Measurements from ENCODE around the gene PPME1.

PPME1 gene

DNA sequence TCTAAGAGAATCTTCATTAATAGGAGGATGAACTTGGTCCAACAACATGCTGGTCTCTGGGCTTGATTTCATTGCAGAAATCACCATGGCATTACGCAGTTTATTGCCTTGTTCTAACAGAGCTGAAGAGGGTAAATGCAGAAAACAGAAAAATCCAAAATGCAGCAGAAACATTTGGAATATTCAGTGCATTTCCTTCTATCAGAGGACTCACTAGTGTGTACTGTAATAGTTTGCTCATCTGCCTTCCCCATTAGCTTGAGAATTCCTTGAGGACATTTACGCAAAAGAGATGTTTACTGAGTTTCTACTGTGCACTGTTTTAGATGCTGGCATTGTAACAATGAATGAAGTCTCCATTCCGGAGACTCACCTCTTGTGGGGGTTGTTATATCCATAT, 37.7 kb upstream of the PPME1 start:
- TF ChIP-seq FOXP2 (optimal IDR thresholded peaks at IDR 0.05; ENCODE audit: borderline replicate concordance, extremely low read depth, extremely low read length, insufficient read depth) (no peak), SIN3A (IDR thresholded peaks at IDR 0.05; ENCODE audit: borderline replicate concordance, insufficient read depth, low read length) (no peak), POLR2AphosphoS5 (IDR thresholded peaks at IDR 0.05; ENCODE audit: low read depth, low read length) (no peak), TAF1 (IDR thresholded peaks at IDR 0.05; ENCODE audit: borderline replicate concordance, insufficient read depth, low read length) (no peak)
- TF ChIP-seq, protein P1, sequence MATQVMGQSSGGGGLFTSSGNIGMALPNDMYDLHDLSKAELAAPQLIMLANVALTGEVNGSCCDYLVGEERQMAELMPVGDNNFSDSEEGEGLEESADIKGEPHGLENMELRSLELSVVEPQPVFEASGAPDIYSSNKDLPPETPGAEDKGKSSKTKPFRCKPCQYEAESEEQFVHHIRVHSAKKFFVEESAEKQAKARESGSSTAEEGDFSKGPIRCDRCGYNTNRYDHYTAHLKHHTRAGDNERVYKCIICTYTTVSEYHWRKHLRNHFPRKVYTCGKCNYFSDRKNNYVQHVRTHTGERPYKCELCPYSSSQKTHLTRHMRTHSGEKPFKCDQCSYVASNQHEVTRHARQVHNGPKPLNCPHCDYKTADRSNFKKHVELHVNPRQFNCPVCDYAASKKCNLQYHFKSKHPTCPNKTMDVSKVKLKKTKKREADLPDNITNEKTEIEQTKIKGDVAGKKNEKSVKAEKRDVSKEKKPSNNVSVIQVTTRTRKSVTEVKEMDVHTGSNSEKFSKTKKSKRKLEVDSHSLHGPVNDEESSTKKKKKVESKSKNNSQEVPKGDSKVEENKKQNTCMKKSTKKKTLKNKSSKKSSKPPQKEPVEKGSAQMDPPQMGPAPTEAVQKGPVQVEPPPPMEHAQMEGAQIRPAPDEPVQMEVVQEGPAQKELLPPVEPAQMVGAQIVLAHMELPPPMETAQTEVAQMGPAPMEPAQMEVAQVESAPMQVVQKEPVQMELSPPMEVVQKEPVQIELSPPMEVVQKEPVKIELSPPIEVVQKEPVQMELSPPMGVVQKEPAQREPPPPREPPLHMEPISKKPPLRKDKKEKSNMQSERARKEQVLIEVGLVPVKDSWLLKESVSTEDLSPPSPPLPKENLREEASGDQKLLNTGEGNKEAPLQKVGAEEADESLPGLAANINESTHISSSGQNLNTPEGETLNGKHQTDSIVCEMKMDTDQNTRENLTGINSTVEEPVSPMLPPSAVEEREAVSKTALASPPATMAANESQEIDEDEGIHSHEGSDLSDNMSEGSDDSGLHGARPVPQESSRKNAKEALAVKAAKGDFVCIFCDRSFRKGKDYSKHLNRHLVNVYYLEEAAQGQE (IDR thresholded peaks at IDR 0.05; ENCODE audit: insufficient read depth in 1 of 2, low read depth in 2 of 2, low read length in 2 of 2) = no peak

DNA sequence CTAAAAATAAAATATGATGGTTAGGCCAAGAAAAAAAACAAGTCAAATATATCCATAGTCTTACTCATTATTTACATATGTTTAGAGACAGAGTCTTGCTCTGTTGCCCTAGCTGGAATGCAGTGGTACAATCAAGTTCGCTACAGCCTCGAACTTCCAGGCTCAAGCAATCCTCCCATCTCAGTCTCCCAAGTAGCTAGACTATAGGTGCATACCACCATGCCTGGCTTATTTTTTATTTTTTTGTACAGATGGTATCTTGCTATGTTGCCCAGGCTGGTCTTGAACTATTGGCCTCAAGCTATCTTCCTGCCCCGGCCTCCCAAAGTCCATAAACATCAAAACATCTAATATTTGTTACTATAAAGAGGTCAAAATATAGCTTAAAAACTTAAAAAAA, 36.4 kb upstream of the PPME1 start:
- no peak for TF ChIP-seq TAF1 (IDR thresholded peaks at IDR 0.05; ENCODE audit: borderline replicate concordance, insufficient read depth, low read length)
- TF ChIP-seq, protein P1 (IDR thresholded peaks at IDR 0.05; ENCODE audit: insufficient read depth in 1 of 2, low read depth in 2 of 2, low read length in 2 of 2) = no peak
- no peak for TF ChIP-seq POLR2AphosphoS5 (IDR thresholded peaks at IDR 0.05; ENCODE audit: low read depth, low read length)
- TF ChIP-seq SIN3A (IDR thresholded peaks at IDR 0.05; ENCODE audit: borderline replicate concordance, insufficient read depth, low read length) = no peak
- TF ChIP-seq FOXP2 (optimal IDR thresholded peaks at IDR 0.05; ENCODE audit: borderline replicate concordance, extremely low read depth, extremely low read length, insufficient read depth) = no peak

DNA sequence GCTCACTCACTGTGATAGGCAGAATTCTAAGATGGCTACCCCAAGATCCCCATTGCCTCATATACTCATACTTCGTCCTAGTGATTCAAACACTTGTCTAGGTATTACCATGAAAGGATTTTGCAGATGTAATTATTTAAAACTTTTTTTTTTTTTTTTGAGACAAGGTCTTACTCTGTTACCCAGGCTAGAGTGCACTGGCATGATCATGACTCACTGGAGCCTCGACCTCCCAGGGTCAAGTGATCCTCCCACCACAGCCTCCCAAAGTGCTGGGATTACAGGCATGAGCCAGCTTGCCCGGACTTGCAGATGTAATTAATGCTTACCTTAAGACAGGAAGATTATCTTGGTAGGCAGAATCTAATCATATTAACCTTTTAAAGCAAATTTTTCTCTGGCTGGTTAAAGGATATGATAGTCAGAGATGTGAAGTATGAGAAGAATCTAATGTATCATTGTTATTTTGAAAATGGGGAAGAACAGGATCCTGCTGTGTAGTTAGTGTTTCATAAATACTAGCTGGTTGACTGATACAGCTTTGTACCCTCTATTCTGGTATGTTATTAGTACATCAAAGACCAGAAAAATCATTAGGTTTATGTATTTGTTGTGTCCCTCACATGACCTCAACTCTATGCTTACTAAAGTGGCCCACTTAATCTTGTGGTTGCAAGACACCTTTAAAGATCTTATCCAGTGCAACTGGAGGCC, 35.8 kb upstream of the PPME1 start:
- TF ChIP-seq SIN3A (IDR thresholded peaks at IDR 0.05; ENCODE audit: borderline replicate concordance, insufficient read depth, low read length) = no peak
- TF ChIP-seq, protein P1 (IDR thresholded peaks at IDR 0.05; ENCODE audit: insufficient read depth in 1 of 2, low read depth in 2 of 2, low read length in 2 of 2) = no peak

DNA sequence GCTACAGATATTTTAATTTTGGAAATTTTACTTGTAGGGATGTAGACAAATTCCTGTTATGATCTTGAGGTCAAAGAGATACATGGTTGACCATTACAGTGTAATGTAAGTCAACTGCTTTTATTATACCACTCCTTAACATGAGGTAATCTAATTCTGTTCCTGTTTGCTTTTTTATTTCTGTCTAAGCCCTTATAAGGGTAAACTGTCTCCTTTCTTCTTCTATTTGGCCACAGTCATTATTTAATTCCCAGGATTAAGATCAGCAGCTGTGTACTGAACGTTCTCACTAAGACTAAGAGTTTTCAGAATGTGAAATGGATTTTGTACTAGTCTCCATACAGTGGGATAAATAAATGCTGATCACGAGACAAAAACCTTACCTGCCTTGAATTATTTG, 33.1 kb upstream of the PPME1 start:
- TF ChIP-seq, protein P1 (IDR thresholded peaks at IDR 0.05; ENCODE audit: insufficient read depth in 1 of 2, low read depth in 2 of 2, low read length in 2 of 2) = no peak
- no peak for TF ChIP-seq FOXP2 (optimal IDR thresholded peaks at IDR 0.05; ENCODE audit: borderline replicate concordance, extremely low read depth, extremely low read length, insufficient read depth)
- TF ChIP-seq SIN3A (IDR thresholded peaks at IDR 0.05; ENCODE audit: borderline replicate concordance, insufficient read depth, low read length) = no peak
- TF ChIP-seq POLR2AphosphoS5 (IDR thresholded peaks at IDR 0.05; ENCODE audit: low read depth, low read length) = no peak
- no peak for TF ChIP-seq TAF1 (IDR thresholded peaks at IDR 0.05; ENCODE audit: borderline replicate concordance, insufficient read depth, low read length)

DNA sequence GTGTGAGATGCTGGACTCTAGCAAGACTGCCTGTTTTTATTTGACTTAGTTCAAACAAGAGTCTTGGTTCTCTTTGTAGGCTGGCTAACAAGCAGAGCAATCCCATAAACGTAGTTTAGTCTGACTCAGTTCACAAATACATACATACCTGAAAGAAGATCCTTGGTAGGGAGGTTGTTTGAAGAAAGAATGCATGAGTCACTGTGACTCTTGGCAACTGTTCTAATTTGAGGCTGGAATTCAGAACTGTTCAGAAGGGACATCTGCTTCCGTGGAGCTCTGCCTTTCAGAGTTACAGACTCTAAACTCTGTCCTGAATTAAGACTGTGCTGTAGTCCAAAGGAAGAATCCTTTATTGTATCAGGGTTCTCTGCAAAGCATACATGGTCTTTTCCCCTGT, 32.5 kb upstream of the PPME1 start:
- TF ChIP-seq, protein P1 (IDR thresholded peaks at IDR 0.05; ENCODE audit: insufficient read depth in 1 of 2, low read depth in 2 of 2, low read length in 2 of 2) = no peak
- TF ChIP-seq POLR2AphosphoS5 (IDR thresholded peaks at IDR 0.05; ENCODE audit: low read depth, low read length) (no peak), TAF1 (IDR thresholded peaks at IDR 0.05; ENCODE audit: borderline replicate concordance, insufficient read depth, low read length) (no peak), SIN3A (IDR thresholded peaks at IDR 0.05; ENCODE audit: borderline replicate concordance, insufficient read depth, low read length) (no peak), FOXP2 (optimal IDR thresholded peaks at IDR 0.05; ENCODE audit: borderline replicate concordance, extremely low read depth, extremely low read length, insufficient read depth) (no peak)
